Measurements from ENCODE around the gene RPP25. TPM values are rescaled to one million over a fixed set of nuclear protein-coding genes. Genes with fewer than 3 reads are reported as not detected.

RPP25 gene
- total and polyA plus RNA-seq, 2 of the 13 experiments (the other 11 are each of a cell fraction or from before 2014, with no cell fraction given) = 0.05 to 0.11 TPM

- DNase-seq (ENCODE audit: low spot score) (no peak), FAIRE-seq (no peak), ATAC-seq (no peak)
- ChIA-PET CTCF (ENCODE audit: low intra/inter-chr PET ratio, low total read pairs) (no interaction called here), POLR2A (interaction anchor here (1.0 kb wide), 1 partner anchor 51 kb away, joined by 6 read pairs; the partner anchor contains the start of gene FAM219B)
- Histone ChIP-seq H4K20me1 (ENCODE audit: insufficient read depth, low read length) (no peaks in the 10 kb centered on the region), H3K27me3 (ENCODE audit: control insufficient read depth in 1 of 2, insufficient read depth in 2 of 2, low read length in 2 of 2) (peaks cover 5 to 62% of the 10 kb centered on the region in 2 experiments; a peak in 4 of 5 replicates), H3K36me3 (replicated peaks in 1 of 2; ENCODE audit: control insufficient read depth in 1 of 2, insufficient read depth in 2 of 2, low read length in 2 of 2) (no peaks in the 10 kb centered on the region), H3K4me3 (replicated peaks in 1 of 3; ENCODE audit: insufficient read depth in 1 of 3, low read depth in 2 of 3, low read length in 3 of 3) (peak overlapping the region; percentile 60 to 78 (median 63)), H3K9ac (ENCODE audit: insufficient read depth, low read depth, low read length) (peak overlapping the region; percentile 30; the same call in 1 of the 2 replicates), H3K9me3 (ENCODE audit: low read length) (no peaks in the 10 kb centered on the region), H2AFZ (ENCODE audit: low read length) (no peak overlapping the region), H3K79me2 (ENCODE audit: insufficient read depth, low read length) (no peaks in the 10 kb centered on the region), H3K27ac (ENCODE audit: extremely low read length, insufficient read depth, low read length) (no peak overlapping the region), H3K4me2 (ENCODE audit: low read depth, low read length) (peak overlapping the region; percentile 97), H3K4me1 (ENCODE audit: insufficient read depth, low read length) (peaks cover 18% of the 10 kb centered on the region)
- no TSS peak for BruUV-seq (replicated peaks)
- WGBS (ENCODE audit: low lambda C conversion rate) = 10% methylated on average over 20 of the region's 28 CpGs
- in situ Hi-C loops (cut with HindIII; ENCODE audit: extremely low pct_ligation_motif_present, low pct_unique_long_range_greater_than_20kb) = loop anchor here (10.0 kb wide), 2 partner anchors 183 to 323 kb away; no protein-coding TSS in a partner anchor
- intact Hi-C loops (cut with micrococcal nuclease; ENCODE audit: unreplicated experiment) = no loop called here
- TF ChIP-seq ZNF772 (CRISPR knock-in tag; IDR thresholded peaks at IDR 0.05) = no peak
- TF ChIP-seq LCORL (IDR thresholded peaks at IDR 0.05) = no peak
- 0 out of 2 replicates have a peak, but pooled peaks have one; percentile 6 for TF ChIP-seq LCORL (CRISPR knock-in tag; IDR thresholded peaks at IDR 0.05)
- no peak for TF ChIP-seq SNRNP70 (IDR thresholded peaks at IDR 0.05; ENCODE audit: low read depth, low read length)
- TF ChIP-seq CTCF (CRISPR knock-in tag; IDR thresholded peaks at IDR 0.05) = 0 out of 2 replicates have a peak, but pooled peaks have one; percentile 11
- TF ChIP-seq BATF2 (CRISPR knock-in tag; IDR thresholded peaks at IDR 0.05) = 0 out of 2 replicates have a peak, but pooled peaks have one; percentile 23
- TF ChIP-seq ZNF768 (CRISPR knock-in tag; IDR thresholded peaks at IDR 0.05) = peak; percentile 1; the same call in 1 of the 2 replicates
- TF ChIP-seq ZNF12 (CRISPR knock-in tag; IDR thresholded peaks at IDR 0.05) = no peak
- no peak for TF ChIP-seq NBN (conservative IDR thresholded peaks at IDR 0.05)
- peak; percentile 11; the same call in 1 of the 2 replicates for TF ChIP-seq KDM5B (CRISPR knock-in tag; IDR thresholded peaks at IDR 0.05; ENCODE audit: borderline replicate concordance)
- no peak for TF ChIP-seq NCOA5 (CRISPR knock-in tag; IDR thresholded peaks at IDR 0.05)
- TF ChIP-seq CHD4 (IDR thresholded peaks at IDR 0.05; ENCODE audit: borderline replicate concordance, low read length) = 0 out of 2 replicates have a peak, but pooled peaks have one; percentile 11
- 0 out of 2 replicates have a peak, but pooled peaks have one; percentile 1 for TF ChIP-seq ZFX (CRISPR knock-in tag; IDR thresholded peaks at IDR 0.05; ENCODE audit: low read depth)
- 0 out of 2 replicates have a peak, but pooled peaks have one; percentile 60 for TF ChIP-seq NRL (CRISPR knock-in tag; IDR thresholded peaks at IDR 0.05; ENCODE audit: borderline replicate concordance)
- TF ChIP-seq NFYB (CRISPR knock-in tag; IDR thresholded peaks at IDR 0.05) = no peak
- TF ChIP-seq MAX (IDR thresholded peaks at IDR 0.05) = 0 out of 2 replicates have a peak, but pooled peaks have one; percentile 14
- TF ChIP-seq ZNF687 (CRISPR knock-in tag; IDR thresholded peaks at IDR 0.05) = peak; percentile 71
- TF ChIP-seq SAP130 (CRISPR knock-in tag; IDR thresholded peaks at IDR 0.05; ENCODE audit: low read depth) = no peak
- peak; percentile 20; the same call in 1 of the 2 replicates for TF ChIP-seq EEA1 (CRISPR knock-in tag; IDR thresholded peaks at IDR 0.05; ENCODE audit: borderline replicate concordance)
Measured at GRCh38 chr15:74957476-74958035, 984 bp upstream of the RPP25 start.

All from HepG2 (cell line).